ENCODE measurements around the gene PIGZ.

Gene PIGZ

GRCh38 chr3:196975349-196975748 lies 6.7 kb upstream of the PIGZ start:
- TF ChIP-seq CTCF (IDR thresholded peaks at IDR 0.05; ENCODE audit: poor library complexity, severe bottlenecking), result no peak
- no peaks in the 10 kb centered on the region for H3K36me3 ChIP-seq (ENCODE audit: low read depth)
- H3K4me1 ChIP-seq (ENCODE audit: insufficient read depth, poor library complexity, severe bottlenecking), result no peaks in the 10 kb centered on the region
- H3K27me3 ChIP-seq (ENCODE audit: insufficient read depth, poor library complexity, severe bottlenecking), result no peaks in the 10 kb centered on the region
- no peaks in the 10 kb centered on the region for H3K9me3 ChIP-seq (ENCODE audit: severe bottlenecking)
- ATAC-seq (ENCODE audit: low read depth), result no peak
- H3K27ac ChIP-seq (ENCODE audit: poor library complexity, severe bottlenecking), result no peak overlapping the region
- no peak for DNase-seq (ENCODE audit: low spot score)
- no peak overlapping the region for H3K4me3 ChIP-seq (ENCODE audit: severe bottlenecking)

- ATAC-seq (ENCODE audit: low read depth) (no peak), DNase-seq (ENCODE audit: low spot score) (no peak)
- H3K4me3 ChIP-seq (ENCODE audit: severe bottlenecking), result no peak overlapping the region
- H3K27me3 ChIP-seq (ENCODE audit: insufficient read depth, poor library complexity, severe bottlenecking), result no peaks in the 10 kb centered on the region
- no peaks in the 10 kb centered on the region for H3K4me1 ChIP-seq (ENCODE audit: insufficient read depth, poor library complexity, severe bottlenecking)
- H3K9me3 ChIP-seq (ENCODE audit: severe bottlenecking), result no peaks in the 10 kb centered on the region
- no peak overlapping the region for H3K27ac ChIP-seq (ENCODE audit: poor library complexity, severe bottlenecking)
- no peak for TF ChIP-seq CTCF (IDR thresholded peaks at IDR 0.05; ENCODE audit: poor library complexity, severe bottlenecking)
- H3K36me3 ChIP-seq (ENCODE audit: low read depth), result no peaks in the 10 kb centered on the region
Observed at GRCh38 chr3:196974661-196975060, 6.0 kb upstream of the PIGZ start.

GRCh38 chr3:196971094-196971698 lies 2.6 kb upstream of the PIGZ start:
- DNase-seq (ENCODE audit: low spot score) (no peak), ATAC-seq (ENCODE audit: low read depth) (peak; percentile 6; the same call in 1 of the 3 replicates)
- H3K9me3 ChIP-seq (ENCODE audit: severe bottlenecking), result no peaks in the 10 kb centered on the region
- H3K27me3 ChIP-seq (ENCODE audit: insufficient read depth, poor library complexity, severe bottlenecking), result no peaks in the 10 kb centered on the region
- H3K27ac ChIP-seq (ENCODE audit: poor library complexity, severe bottlenecking), result no peak overlapping the region
- H3K36me3 ChIP-seq (ENCODE audit: low read depth), result no peaks in the 10 kb centered on the region; the same call in 1 of the 2 replicates
- TF ChIP-seq CTCF (IDR thresholded peaks at IDR 0.05; ENCODE audit: poor library complexity, severe bottlenecking), result no peak
- no peak overlapping the region for H3K4me3 ChIP-seq (ENCODE audit: severe bottlenecking)
- H3K4me1 ChIP-seq (ENCODE audit: insufficient read depth, poor library complexity, severe bottlenecking), result no peaks in the 10 kb centered on the region

GRCh38 chr3:196970547-196971093 lies 2.0 kb upstream of the PIGZ start:
- Histone ChIP-seq H3K4me1 (ENCODE audit: insufficient read depth, poor library complexity, severe bottlenecking) (no peaks in the 10 kb centered on the region), H3K36me3 (ENCODE audit: low read depth) (no peaks in the 10 kb centered on the region; the same call in 1 of the 2 replicates), H3K27ac (ENCODE audit: poor library complexity, severe bottlenecking) (no peak overlapping the region), H3K27me3 (ENCODE audit: insufficient read depth, poor library complexity, severe bottlenecking) (no peaks in the 10 kb centered on the region), H3K9me3 (ENCODE audit: severe bottlenecking) (no peaks in the 10 kb centered on the region), H3K4me3 (ENCODE audit: severe bottlenecking) (no peak overlapping the region)
- DNase-seq (ENCODE audit: low spot score) (no peak), ATAC-seq (ENCODE audit: low read depth) (no peak)
- no peak for TF ChIP-seq CTCF (IDR thresholded peaks at IDR 0.05; ENCODE audit: poor library complexity, severe bottlenecking)
